SHP77 treated with DMSO at 0.1 percent for 48 hours (cell line): ENCODE data around the gene NMT1.

Source experiments
- DNase-seq: peaks from one replicate; lab custom pipeline; 2025; lab: John Stamatoyannopoulos, UW

NMT1 gene

GRCh38 chr17:45104907-45105624 is 43.9 kb downstream of the NMT1 start:
- no peak for DNase-seq

GRCh38 chr17:45106096-45106495 is 45.0 kb downstream of the NMT1 start:
- DNase-seq = no peak

- DNase-seq = no peak
These were observed 45.5 kb downstream of the NMT1 start for GRCh38 chr17:45106582-45106981.

GRCh38 chr17:45107293-45108010 is 46.3 kb downstream of the NMT1 start:
- no peak for DNase-seq

GRCh38 chr17:45108051-45108450 is 46.9 kb downstream of the NMT1 start:
- DNase-seq = no peak

- DNase-seq = no peak
These were observed 47.7 kb downstream of the NMT1 start for GRCh38 chr17:45108595-45109521.

- no peak for DNase-seq
These were observed 49.8 kb downstream of the NMT1 start for GRCh38 chr17:45110676-45111611.

- DNase-seq = no peak
These were observed 50.7 kb downstream of the NMT1 start for GRCh38 chr17:45111850-45112249.

GRCh38 chr17:45112559-45113423 is 51.7 kb downstream of the NMT1 start:
- no peak for DNase-seq

GRCh38 chr17:45113424-45113754 is 52.3 kb downstream of the NMT1 start:
- DNase-seq = no peak

- no peak for DNase-seq
These were observed 53.2 kb downstream of the NMT1 start for GRCh38 chr17:45114117-45114932.

GRCh38 chr17:45115015-45115625 is 54.0 kb downstream of the NMT1 start:
- DNase-seq = no peak

- DNase-seq = no peak
These were observed 54.8 kb downstream of the NMT1 start for GRCh38 chr17:45115871-45116270.

- DNase-seq = no peak
These were observed 55.4 kb downstream of the NMT1 start for GRCh38 chr17:45116434-45117016.

- no peak for DNase-seq
These were observed 56.2 kb downstream of the NMT1 start for GRCh38 chr17:45117334-45117733.

- DNase-seq = no peak
These were observed 56.9 kb downstream of the NMT1 start for GRCh38 chr17:45117848-45118646.

- no peak for DNase-seq
These were observed 57.6 kb downstream of the NMT1 start for GRCh38 chr17:45118691-45119090.

- DNase-seq = no peak
These were observed 58.8 kb downstream of the NMT1 start for GRCh38 chr17:45119964-45120363.
